WTC11 (cell line): ENCODE data around the gene PDCD6IP. TPM values are rescaled to one million over a fixed set of nuclear protein-coding genes. Genes with fewer than 3 reads are reported as not detected.

Experiments
- ATAC-seq: fragments of 200-7000 bp; cut with Tn5 transposase; 2 replicates; pipeline ENCODE4 v1.10.0; 2021; ENCODE audit warnings: mild to moderate bottlenecking, moderate library complexity
- CTCF ChIA-PET: fragments of 300-600 bp; sonication (Branson Sonifier 250); formaldehyde crosslinking; loops from one replicate; lab custom pipeline; 2021; ENCODE audit warnings: antibody characterized with exemption; lab: Charles Lee
- POLR2A ChIA-PET: fragments of 350-600 bp; sonication (Branson Sonifier 250); formaldehyde crosslinking; loops from one replicate; lab custom pipeline; 2021; ENCODE audit warnings: antibody characterized with exemption; lab: Charles Lee
- DNase-seq: peaks from one replicate; pipeline ENCODE4 v3.0.0; 2021; ENCODE audit warnings: low spot score
- H3K27ac Mint-ChIP-seq: 2 replicates; pipeline ENCODE4 v1.8.0; 2021; ENCODE audit warnings: mixed read lengths
- H3K27me3 Mint-ChIP-seq: 2 replicates; pipeline ENCODE4 v1.8.0; 2021; ENCODE audit warnings: low read depth, mild to moderate bottlenecking, moderate library complexity, mixed read lengths
- H3K36me3 Mint-ChIP-seq: 2 replicates; pipeline ENCODE4 v1.8.0; 2021; ENCODE audit warnings: mixed read lengths
- H3K4me1 Mint-ChIP-seq: 2 replicates; pipeline ENCODE4 v1.8.0; 2022; ENCODE audit warnings: mixed read lengths
- H3K4me3 Mint-ChIP-seq: 2 replicates; pipeline ENCODE4 v1.8.0; 2021; ENCODE audit warnings: mild to moderate bottlenecking, moderate library complexity, mixed read lengths
- H3K9me3 Mint-ChIP-seq: 2 replicates; pipeline ENCODE4 v1.8.0; 2021; ENCODE audit warnings: mixed read lengths
- EMX1 ChIP-seq: fragments of 250-450 bp; sonication (Bioruptor Pico); IDR thresholded peaks from 2 replicates; pipeline ENCODE4 v1.8.0; 2021; ENCODE audit warnings: mild to moderate bottlenecking
- ETV6 ChIP-seq: sonication (generic); formaldehyde crosslinking; IDR thresholded peaks from 2 replicates; pipeline ENCODE4 v1.8.1; 2022; ENCODE audit warnings: mild to moderate bottlenecking, missing genetic modification reagents
- HMGA2 ChIP-seq: fragments of 250-450 bp; sonication (Bioruptor Pico); IDR thresholded peaks from 2 replicates; pipeline ENCODE4 v1.4.0; 2021; ENCODE audit warnings: mild to moderate bottlenecking, moderate library complexity
- NFE2L1 ChIP-seq: sonication (generic); formaldehyde crosslinking; IDR thresholded peaks from 2 replicates; pipeline ENCODE4 v1.8.1; 2023; ENCODE audit warnings: missing genetic modification reagents
- SMAD4 ChIP-seq: sonication (generic); formaldehyde crosslinking; IDR thresholded peaks from 2 replicates; pipeline ENCODE4 v1.8.0; 2022; ENCODE audit warnings: mild to moderate bottlenecking, missing genetic modification reagents
- SP1 ChIP-seq: sonication (generic); formaldehyde crosslinking; conservative IDR thresholded peaks from 2 replicates; pipeline ENCODE4 v1.8.1; 2022; ENCODE audit warnings: missing genetic modification reagents
- TEAD1 ChIP-seq: sonication (generic); formaldehyde crosslinking; IDR thresholded peaks from 2 replicates; pipeline ENCODE4 v1.8.0; 2022; ENCODE audit warnings: mild to moderate bottlenecking, missing genetic modification reagents
- ZNF396 ChIP-seq: fragments of 250-450 bp; sonication (Bioruptor Pico); IDR thresholded peaks from 2 replicates; pipeline ENCODE4 v1.8.0; 2021; ENCODE audit warnings: mild to moderate bottlenecking, moderate library complexity, borderline replicate concordance
- total RNA-seq: library from RNA; stranded (reverse); gene quantifications from 3 replicates; pipeline ENCODE4 v1.2.3, GENCODE V29; 2021
- TF ChIP-seq, protein P1 (sequence below): sonication (generic); formaldehyde crosslinking; IDR thresholded peaks from 2 replicates; pipeline ENCODE4 v1.8.0; 2022; ENCODE audit warnings: missing genetic modification reagents
- TF ChIP-seq, protein P2 (sequence below): fragments of 200-600 bp; IDR thresholded peaks from 2 replicates; pipeline ENCODE4 v1.8.0; 2022; ENCODE audit warnings: antibody characterized with exemption
- TF ChIP-seq, protein P3 (sequence below): fragments of 250-450 bp; sonication (Bioruptor Pico); IDR thresholded peaks from 2 replicates; pipeline ENCODE4 v2.1.2; 2022; ENCODE audit warnings: mild to moderate bottlenecking, moderate library complexity

PDCD6IP gene
- total RNA-seq, 1 experiment from 2014 or later: 173 TPM

DNA sequence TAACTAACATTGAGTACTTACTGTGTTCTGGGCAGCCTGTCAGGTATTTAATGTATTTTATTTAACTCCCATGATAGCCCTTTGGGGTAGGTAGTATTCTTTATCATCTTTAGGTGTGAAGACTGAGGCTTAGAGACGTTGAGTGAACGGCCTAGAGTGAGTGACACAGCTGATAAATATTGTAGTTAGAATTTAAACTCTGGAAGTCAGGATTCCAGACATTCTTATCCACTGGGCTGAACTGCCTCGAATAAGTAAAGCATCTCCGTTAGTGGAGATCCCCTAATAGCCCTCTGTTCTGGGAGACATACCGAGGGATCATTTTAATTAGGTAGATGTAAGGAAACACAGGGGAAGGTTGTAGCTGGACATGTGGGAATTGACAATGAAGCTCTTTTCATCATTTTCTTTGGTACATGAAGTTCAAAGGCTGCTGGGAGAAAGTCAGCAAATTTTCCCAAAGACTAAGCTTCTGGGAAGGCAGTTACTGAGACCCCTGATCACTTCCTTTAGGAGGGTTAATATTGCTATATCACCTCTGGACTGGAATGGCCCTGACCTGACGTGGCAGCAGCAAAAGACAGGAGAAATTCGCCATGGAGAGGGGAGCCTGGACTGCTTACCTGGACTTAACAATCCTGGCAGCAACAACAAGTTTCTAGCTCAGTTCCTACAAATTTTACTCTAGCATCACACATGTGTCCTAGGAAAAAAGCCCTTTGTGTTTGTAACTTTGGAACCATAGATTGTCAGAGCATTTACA lies 11.7 kb upstream of the PDCD6IP start:
- POLR2A ChIA-PET: interaction anchor here (1.6 kb wide), 1 partner anchor 12 kb away, joined by 8 read pairs; the partner anchor contains the start of gene PDCD6IP
- Mint-ChIP-seq H3K4me1 (peaks cover 25% of the 10 kb centered on the region), H3K4me3 (peak overlapping the region; percentile 37), H3K27me3 (no peaks in the 10 kb centered on the region; the same call in 1 of the 2 replicates), H3K27ac (no peak overlapping the region), H3K36me3 (no peaks in the 10 kb centered on the region), H3K9me3 (peaks cover 9% of the 10 kb centered on the region)
- TF ChIP-seq, protein P1, sequence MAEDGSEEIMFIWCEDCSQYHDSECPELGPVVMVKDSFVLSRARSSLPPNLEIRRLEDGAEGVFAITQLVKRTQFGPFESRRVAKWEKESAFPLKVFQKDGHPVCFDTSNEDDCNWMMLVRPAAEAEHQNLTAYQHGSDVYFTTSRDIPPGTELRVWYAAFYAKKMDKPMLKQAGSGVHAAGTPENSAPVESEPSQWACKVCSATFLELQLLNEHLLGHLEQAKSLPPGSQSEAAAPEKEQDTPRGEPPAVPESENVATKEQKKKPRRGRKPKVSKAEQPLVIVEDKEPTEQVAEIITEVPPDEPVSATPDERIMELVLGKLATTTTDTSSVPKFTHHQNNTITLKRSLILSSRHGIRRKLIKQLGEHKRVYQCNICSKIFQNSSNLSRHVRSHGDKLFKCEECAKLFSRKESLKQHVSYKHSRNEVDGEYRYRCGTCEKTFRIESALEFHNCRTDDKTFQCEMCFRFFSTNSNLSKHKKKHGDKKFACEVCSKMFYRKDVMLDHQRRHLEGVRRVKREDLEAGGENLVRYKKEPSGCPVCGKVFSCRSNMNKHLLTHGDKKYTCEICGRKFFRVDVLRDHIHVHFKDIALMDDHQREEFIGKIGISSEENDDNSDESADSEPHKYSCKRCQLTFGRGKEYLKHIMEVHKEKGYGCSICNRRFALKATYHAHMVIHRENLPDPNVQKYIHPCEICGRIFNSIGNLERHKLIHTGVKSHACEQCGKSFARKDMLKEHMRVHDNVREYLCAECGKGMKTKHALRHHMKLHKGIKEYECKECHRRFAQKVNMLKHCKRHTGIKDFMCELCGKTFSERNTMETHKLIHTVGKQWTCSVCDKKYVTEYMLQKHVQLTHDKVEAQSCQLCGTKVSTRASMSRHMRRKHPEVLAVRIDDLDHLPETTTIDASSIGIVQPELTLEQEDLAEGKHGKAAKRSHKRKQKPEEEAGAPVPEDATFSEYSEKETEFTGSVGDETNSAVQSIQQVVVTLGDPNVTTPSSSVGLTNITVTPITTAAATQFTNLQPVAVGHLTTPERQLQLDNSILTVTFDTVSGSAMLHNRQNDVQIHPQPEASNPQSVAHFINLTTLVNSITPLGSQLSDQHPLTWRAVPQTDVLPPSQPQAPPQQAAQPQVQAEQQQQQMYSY (CRISPR knock-in tag): 0 out of 2 replicates have a peak, but pooled peaks have one; percentile 30
- TF ChIP-seq, protein P2, sequence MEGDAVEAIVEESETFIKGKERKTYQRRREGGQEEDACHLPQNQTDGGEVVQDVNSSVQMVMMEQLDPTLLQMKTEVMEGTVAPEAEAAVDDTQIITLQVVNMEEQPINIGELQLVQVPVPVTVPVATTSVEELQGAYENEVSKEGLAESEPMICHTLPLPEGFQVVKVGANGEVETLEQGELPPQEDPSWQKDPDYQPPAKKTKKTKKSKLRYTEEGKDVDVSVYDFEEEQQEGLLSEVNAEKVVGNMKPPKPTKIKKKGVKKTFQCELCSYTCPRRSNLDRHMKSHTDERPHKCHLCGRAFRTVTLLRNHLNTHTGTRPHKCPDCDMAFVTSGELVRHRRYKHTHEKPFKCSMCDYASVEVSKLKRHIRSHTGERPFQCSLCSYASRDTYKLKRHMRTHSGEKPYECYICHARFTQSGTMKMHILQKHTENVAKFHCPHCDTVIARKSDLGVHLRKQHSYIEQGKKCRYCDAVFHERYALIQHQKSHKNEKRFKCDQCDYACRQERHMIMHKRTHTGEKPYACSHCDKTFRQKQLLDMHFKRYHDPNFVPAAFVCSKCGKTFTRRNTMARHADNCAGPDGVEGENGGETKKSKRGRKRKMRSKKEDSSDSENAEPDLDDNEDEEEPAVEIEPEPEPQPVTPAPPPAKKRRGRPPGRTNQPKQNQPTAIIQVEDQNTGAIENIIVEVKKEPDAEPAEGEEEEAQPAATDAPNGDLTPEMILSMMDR: no peak
- TF ChIP-seq ZNF396 (CRISPR knock-in tag) (no peak), HMGA2 (CRISPR knock-in tag) (no peak), EMX1 (CRISPR knock-in tag) (no peak)
- TF ChIP-seq, protein P3, sequence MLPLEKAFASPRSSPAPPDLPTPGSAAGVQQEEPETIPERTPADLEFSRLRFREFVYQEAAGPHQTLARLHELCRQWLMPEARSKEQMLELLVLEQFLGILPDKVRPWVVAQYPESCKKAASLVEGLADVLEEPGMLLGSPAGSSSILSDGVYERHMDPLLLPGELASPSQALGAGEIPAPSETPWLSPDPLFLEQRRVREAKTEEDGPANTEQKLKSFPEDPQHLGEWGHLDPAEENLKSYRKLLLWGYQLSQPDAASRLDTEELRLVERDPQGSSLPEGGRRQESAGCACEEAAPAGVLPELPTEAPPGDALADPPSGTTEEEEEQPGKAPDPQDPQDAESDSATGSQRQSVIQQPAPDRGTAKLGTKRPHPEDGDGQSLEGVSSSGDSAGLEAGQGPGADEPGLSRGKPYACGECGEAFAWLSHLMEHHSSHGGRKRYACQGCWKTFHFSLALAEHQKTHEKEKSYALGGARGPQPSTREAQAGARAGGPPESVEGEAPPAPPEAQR (CRISPR knock-in tag): no peak
- DNase-seq: no peak
- ATAC-seq: peak; percentile 40
- CTCF ChIA-PET: interaction anchor here (0.6 to 2.2 kb wide), 67 partner anchors 8 to 839 kb away, joined by 3 to 47 read pairs (median 4); partner anchors contain the start of genes CLASP2, PDCD6IP and UBP1

DNA sequence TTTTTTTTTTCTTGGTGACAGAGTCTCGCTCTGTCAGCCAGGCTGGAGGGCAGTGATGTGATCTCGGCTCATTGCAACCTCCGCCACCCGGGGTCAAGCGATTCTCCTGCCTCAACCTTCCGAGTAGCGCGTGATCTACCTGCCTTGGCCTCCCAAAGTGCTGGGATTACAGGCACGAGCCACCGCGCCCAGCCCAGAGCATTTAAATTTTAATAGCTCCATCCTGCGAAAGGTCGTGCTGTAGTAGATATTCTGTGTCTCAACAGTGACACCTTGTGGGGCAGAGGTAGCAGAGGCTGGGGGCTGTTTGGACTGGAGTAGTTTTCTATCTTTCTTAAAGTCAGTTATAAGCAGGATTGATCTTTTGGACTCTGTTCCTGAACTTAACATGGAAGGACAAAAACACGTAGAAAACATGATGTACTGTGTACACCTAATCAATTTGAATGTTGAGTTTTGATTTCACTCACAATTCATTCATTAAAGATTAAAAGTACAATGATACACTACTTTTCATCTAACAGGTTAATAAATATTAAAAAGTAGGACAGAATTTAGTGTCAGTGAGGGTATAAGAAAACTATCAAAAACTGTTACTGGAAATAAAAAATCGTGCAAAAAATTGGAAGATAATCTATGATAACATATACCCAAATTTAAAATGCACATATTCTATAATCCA lies 11.0 kb upstream of the PDCD6IP start:
- H3K36me3 Mint-ChIP-seq: no peaks in the 10 kb centered on the region
- 0 out of 2 replicates have a peak, but pooled peaks have one; percentile 25 for TF ChIP-seq SP1 (CRISPR knock-in tag)
- no peak for TF ChIP-seq NFE2L1
- TF ChIP-seq SMAD4 (CRISPR knock-in tag): no peak
- TF ChIP-seq, protein P2: peak; percentile 58
- peak; percentile 35; the same call in 1 of the 2 replicates for TF ChIP-seq TEAD1
- TF ChIP-seq ETV6 (CRISPR knock-in tag): no peak
- peaks cover 9% of the 10 kb centered on the region for H3K9me3 Mint-ChIP-seq
- DNase-seq (peak; percentile 72), ATAC-seq (peak; percentile 95)
- H3K4me1 Mint-ChIP-seq: peaks cover 25% of the 10 kb centered on the region
- ChIA-PET POLR2A (interaction anchor here (0.5 to 1.6 kb wide), 2 partner anchors 11 to 702 kb away, joined by 3 to 8 read pairs; partner anchors contain the start of gene PDCD6IP), CTCF (interaction anchor here (0.6 to 2.2 kb wide), 65 partner anchors 9 to 840 kb away, joined by 3 to 47 read pairs (median 4); partner anchors contain the start of genes CLASP2, PDCD6IP and UBP1)
- H3K4me3 Mint-ChIP-seq: peak overlapping the region; percentile 37
- no peak overlapping the region for H3K27ac Mint-ChIP-seq
- no peaks in the 10 kb centered on the region; the same call in 1 of the 2 replicates for H3K27me3 Mint-ChIP-seq
